GM23338 (cell line): ENCODE data around the gene HSF5. TPM values are rescaled to one million over a fixed set of nuclear protein-coding genes. Genes with fewer than 3 reads are reported as not detected.

Experiments
- ATAC-seq: fragments of 200-7000 bp; cut with Tn5 transposase; 3 replicates; pipeline ENCODE4 v1.9.1; 2020
- DNase-seq: peaks from one replicate; pipeline ENCODE4 v3.0.0-alpha.2; 2015; ENCODE audit warnings: low spot score
- H2AFZ ChIP-seq: fragments of 200-600 bp; sonication (generic); 2 replicates; pipeline ENCODE4 v1.8.0; 2016; ENCODE audit warnings: antibody characterized with exemption, mild to moderate bottlenecking, moderate library complexity
- H3F3A ChIP-seq: fragments of 200-600 bp; sonication (generic); replicated peaks from 2 replicates; pipeline ENCODE4 v1.8.0; 2017; ENCODE audit warnings: antibody characterized with exemption, mixed run types, low read depth
- H3K27ac ChIP-seq: fragments of 200-600 bp; sonication (generic); 2 replicates; pipeline ENCODE4 v1.6.1; 2016; ENCODE audit warnings: low read depth
- H3K27me3 ChIP-seq: fragments of 200-600 bp; sonication (generic); 2 replicates; pipeline ENCODE4 v1.8.0; 2016; ENCODE audit warnings: mild to moderate bottlenecking, mixed run types, moderate library complexity; ENCODE audit not compliant: insufficient read depth
- H3K36me3 ChIP-seq: fragments of 200-600 bp; sonication (generic); 2 replicates; pipeline ENCODE4 v1.8.0; 2016; ENCODE audit warnings: mild to moderate bottlenecking; ENCODE audit not compliant: insufficient read depth
- H3K4me1 ChIP-seq: fragments of 200-600 bp; sonication (generic); 2 replicates; pipeline ENCODE4 v1.8.0; 2016; ENCODE audit warnings: mild to moderate bottlenecking, moderate library complexity; ENCODE audit not compliant: insufficient read depth
- H3K4me2 ChIP-seq: fragments of 200-600 bp; sonication (generic); 2 replicates; pipeline ENCODE4 v1.7.1; 2017; ENCODE audit warnings: mixed run types
- H3K4me3 ChIP-seq: fragments of 200-600 bp; sonication (generic); 2 replicates; pipeline ENCODE4 v1.6.1; 2016; ENCODE audit warnings: mixed run types
- H3K79me2 ChIP-seq: fragments of 200-600 bp; sonication (generic); replicated peaks from 2 replicates; pipeline ENCODE4 v1.8.0; 2017; ENCODE audit warnings: mild to moderate bottlenecking; ENCODE audit not compliant: insufficient read depth
- H3K9me2 ChIP-seq: fragments of 200-600 bp; sonication (generic); 2 replicates; pipeline ENCODE4 v1.8.0; 2017; ENCODE audit not compliant: insufficient read depth
- H4K20me1 ChIP-seq: fragments of 200-600 bp; sonication (generic); replicated peaks from 2 replicates; pipeline ENCODE4 v1.8.0; 2017; ENCODE audit warnings: mild to moderate bottlenecking; ENCODE audit not compliant: insufficient read depth
- H3K27ac Mint-ChIP-seq: 2 replicates; pipeline ENCODE4 v1.8.0; 2020; ENCODE audit warnings: inconsistent platforms, mild to moderate bottlenecking, moderate library complexity, mixed read lengths
- H3K27me3 Mint-ChIP-seq: 3 replicates; pipeline ENCODE4 v1.8.0; 2022; ENCODE audit warnings: low read depth, mild to moderate bottlenecking, moderate library complexity, mixed read lengths, inconsistent platforms; ENCODE audit not compliant: insufficient read depth, poor library complexity
- H3K36me3 Mint-ChIP-seq: 3 replicates; pipeline ENCODE4 v1.8.0; 2021; ENCODE audit warnings: low read depth, mild to moderate bottlenecking, inconsistent platforms, moderate library complexity, mixed read lengths
- H3K4me1 Mint-ChIP-seq: 3 replicates; pipeline ENCODE4 v1.8.0; 2020; ENCODE audit warnings: mild to moderate bottlenecking, inconsistent platforms, mixed read lengths
- H3K4me3 Mint-ChIP-seq: 3 replicates; pipeline ENCODE4 v1.8.0; 2021; ENCODE audit warnings: moderate library complexity, mild to moderate bottlenecking, inconsistent platforms, mixed read lengths
- H3K9me3 Mint-ChIP-seq: 3 replicates; pipeline ENCODE4 v1.8.0; 2020; ENCODE audit warnings: moderate library complexity, mild to moderate bottlenecking, inconsistent platforms, mixed read lengths
- CTCF ChIP-seq, 2 experiments: fragments of 200-600 bp in 1 of 2; sonication (generic) in 1 of 2; conservative IDR thresholded peaks; 2 replicates each; pipeline versions ENCODE4 v1.5.1 to v1.6.1; 2016 to 2017; ENCODE audit warnings: antibody characterized with exemption in 2 of 2, low read depth in 2 of 2, mild to moderate bottlenecking in 2 of 2, moderate library complexity in 1 of 2
- ETS1 ChIP-seq: IDR thresholded peaks from 2 replicates; pipeline ENCODE4 v1.6.1; 2016; ENCODE audit warnings: antibody characterized with exemption
- EZH2 ChIP-seq: fragments of 200-600 bp; sonication (generic); IDR thresholded peaks from one replicate; pipeline ENCODE4 v1.8.0; 2017; ENCODE audit warnings: antibody characterized with exemption, mild to moderate bottlenecking, low read depth; ENCODE audit not compliant: unreplicated experiment
- NANOG ChIP-seq: IDR thresholded peaks from 2 replicates; pipeline ENCODE4 v1.6.1; 2016; ENCODE audit warnings: antibody characterized with exemption, borderline replicate concordance
- POLR2AphosphoS5 ChIP-seq: IDR thresholded peaks from 2 replicates; pipeline ENCODE4 v1.6.1; 2016; ENCODE audit warnings: antibody characterized with exemption, low read depth
- REST ChIP-seq: IDR thresholded peaks from one replicate; pipeline ENCODE4 v1.6.1; 2018; ENCODE audit warnings: antibody characterized with exemption; ENCODE audit not compliant: unreplicated experiment
- STAT1 ChIP-seq: IDR thresholded peaks from one replicate; pipeline ENCODE4 v1.6.1; 2016; ENCODE audit warnings: antibody characterized with exemption; ENCODE audit not compliant: unreplicated experiment
- ZNF114 ChIP-seq: fragments of 250-450 bp; sonication (Bioruptor Pico); IDR thresholded peaks from 2 replicates; pipeline ENCODE4 v1.5.0; 2020; ENCODE audit warnings: mild to moderate bottlenecking, moderate library complexity
- ZNF331 ChIP-seq: fragments of 250-450 bp; sonication (Bioruptor Pico); IDR thresholded peaks from 2 replicates; pipeline ENCODE4 v1.5.0; 2020; ENCODE audit warnings: low read depth, mild to moderate bottlenecking, moderate library complexity
- polyA plus RNA-seq: library from polyadenylated mRNA; unstranded; fragments of >200 nt; fragmentation: Nextera tagmentation; extraction: Ambion mirVana; gene quantifications from 2 replicates; pipeline ENCODE4 v1.2.1, GENCODE V29; 2016
- total RNA-seq: library from RNA; depleted of rRNA; stranded (reverse); fragments of >200 nt; shearing (Covaris generic); gene quantifications from 2 replicates; pipeline ENCODE4 v1.2.3, GENCODE V29; 2014

Gene HSF5
- total and polyA plus RNA-seq, 2 experiments from 2014 or later, result 0.24 TPM; not detected in 1

- no peaks in the 10 kb centered on the region; the same call in 1 of the 2 replicates for H3K9me2 ChIP-seq
- H3K36me3 Mint-ChIP-seq, result no peaks in the 10 kb centered on the region
- peaks cover 4% of the 10 kb centered on the region; the same call in 1 of the 2 replicates for H3K27me3 ChIP-seq
- no peak overlapping the region for H3K27ac ChIP-seq
- DNase-seq (peak; percentile 39), ATAC-seq (peak; percentile 71)
- no peaks in the 10 kb centered on the region for H3K36me3 ChIP-seq
- TF ChIP-seq POLR2AphosphoS5, result no peak
- peak; percentile 4; the same call in 1 of the 2 replicates for TF ChIP-seq NANOG
- TF ChIP-seq ZNF114 (CRISPR knock-in tag), result no peak
- no peak for TF ChIP-seq ETS1
- TF ChIP-seq STAT1, result no peak
- no peak for TF ChIP-seq REST
- no peak for TF ChIP-seq CTCF (conservative IDR thresholded peaks at IDR 0.05; ENCODE audit: low read depth in 2 of 2)
- peak overlapping the region; percentile 45 for H3K4me3 Mint-ChIP-seq
- H3K79me2 ChIP-seq, result no peaks in the 10 kb centered on the region
- H3K27me3 Mint-ChIP-seq, result peaks cover 3% of the 10 kb centered on the region
- no peaks in the 10 kb centered on the region for H3F3A ChIP-seq
- H3K27ac Mint-ChIP-seq, result no peak overlapping the region
- peaks cover 36% of the 10 kb centered on the region for H3K4me1 Mint-ChIP-seq
- no peak overlapping the region for H2AFZ ChIP-seq
- peaks cover 19% of the 10 kb centered on the region for H3K4me1 ChIP-seq
- H3K9me3 Mint-ChIP-seq, result no peaks in the 10 kb centered on the region
- peak overlapping the region; percentile 22 for H3K4me3 ChIP-seq
- no peaks in the 10 kb centered on the region for H4K20me1 ChIP-seq
- peak overlapping the region; percentile 41 for H3K4me2 ChIP-seq
These were observed 99.7 kb downstream of the HSF5 start for GRCh38 chr17:58388302-58389190.

GRCh38 chr17:58387834-58388233 lies 100.4 kb downstream of the HSF5 start:
- Histone ChIP-seq H3K4me3 (no peak overlapping the region), H3K36me3 (no peaks in the 10 kb centered on the region), H3K27me3 (peaks cover 4% of the 10 kb centered on the region; the same call in 1 of the 2 replicates), H3K4me2 (peak overlapping the region; percentile 41; the same call in 1 of the 2 replicates), H3F3A (no peaks in the 10 kb centered on the region), H3K27ac (no peak overlapping the region), H4K20me1 (no peaks in the 10 kb centered on the region), H3K79me2 (no peaks in the 10 kb centered on the region), H3K9me2 (no peaks in the 10 kb centered on the region; the same call in 1 of the 2 replicates), H2AFZ (no peak overlapping the region), H3K4me1 (peaks cover 19% of the 10 kb centered on the region)
- no peak for DNase-seq
- no peak overlapping the region for H3K27ac Mint-ChIP-seq
- peaks cover 2% of the 10 kb centered on the region for H3K27me3 Mint-ChIP-seq
- H3K9me3 Mint-ChIP-seq, result no peaks in the 10 kb centered on the region
- H3K4me1 Mint-ChIP-seq, result peaks cover 36% of the 10 kb centered on the region
- ATAC-seq, result no peak
- H3K36me3 Mint-ChIP-seq, result no peaks in the 10 kb centered on the region
- H3K4me3 Mint-ChIP-seq, result no peak overlapping the region
- no peak for TF ChIP-seq REST
- TF ChIP-seq POLR2AphosphoS5, result no peak
- TF ChIP-seq STAT1, result no peak
- no peak for TF ChIP-seq NANOG
- TF ChIP-seq ZNF114 (CRISPR knock-in tag), result no peak
- no peak for TF ChIP-seq ZNF331 (CRISPR knock-in tag)
- TF ChIP-seq ETS1, result no peak
- no peak for TF ChIP-seq EZH2
